ENCODE results near the gene CELSR2.

CELSR2 gene

DNA sequence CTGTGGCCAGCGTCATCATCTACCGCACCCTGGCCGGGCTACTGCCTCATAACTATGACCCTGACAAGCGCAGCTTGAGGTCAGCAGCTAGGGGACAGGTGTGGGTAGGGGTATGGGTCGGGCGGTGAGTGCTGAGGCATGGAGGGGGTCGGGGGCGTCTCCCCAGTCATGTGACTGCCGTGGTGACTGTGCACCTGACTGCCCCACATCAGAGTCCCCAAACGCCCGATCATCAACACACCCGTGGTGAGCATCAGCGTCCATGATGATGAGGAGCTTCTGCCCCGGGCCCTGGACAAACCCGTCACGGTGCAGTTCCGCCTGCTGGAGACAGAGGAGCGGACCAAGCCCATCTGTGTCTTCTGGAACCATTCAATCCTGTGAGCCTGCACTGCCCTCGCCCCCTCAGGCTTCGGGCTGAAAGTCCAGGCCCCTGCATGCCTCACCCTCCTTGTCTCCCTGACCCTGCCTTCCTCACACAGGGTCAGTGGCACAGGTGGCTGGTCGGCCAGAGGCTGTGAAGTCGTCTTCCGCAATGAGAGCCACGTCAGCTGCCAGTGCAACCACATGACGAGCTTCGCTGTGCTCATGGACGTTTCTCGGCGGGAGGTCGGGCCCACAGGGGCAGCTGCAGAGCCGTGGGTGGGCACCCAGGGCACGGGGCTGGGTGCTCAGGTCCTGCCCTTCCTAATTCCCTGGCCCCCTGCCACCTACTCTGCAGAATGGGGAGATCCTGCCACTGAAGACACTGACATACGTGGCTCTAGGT lies 20.1 kb downstream of the CELSR2 start:
- POLR2A ChIA-PET, result no interaction called here

GRCh38 chr1:109269981-109270622 lies 20.8 kb downstream of the CELSR2 start:
- Histone ChIP-seq H3K9me3 (ENCODE audit: control insufficient read depth, insufficient read depth, low read depth, low read length) (no peaks in the 10 kb centered on the region), H3K4me3 (ENCODE audit: low read depth, low read length) (no peak overlapping the region), H3K4me1 (ENCODE audit: control insufficient read depth, insufficient read depth, low read length) (peaks cover 5% of the 10 kb centered on the region), H3K27ac (ENCODE audit: extremely low read depth, low read depth, low read length) (no peak overlapping the region), H3K36me3 (ENCODE audit: control insufficient read depth in 2 of 2, insufficient read depth in 1 of 2, low read length in 2 of 2) (peaks cover 0 to 79% of the 10 kb centered on the region in 2 experiments; a peak in 1 of 3 replicates)
- ChIA-PET POLR2A (no interaction called here), CTCF (interaction anchor here (0.5 to 1.2 kb wide), 2 partner anchors 129 to 262 kb away, joined by 3 to 4 read pairs; no protein-coding TSS in a partner anchor)
- TF ChIP-seq ZNF10 (tag by site-specific recombination; IDR thresholded peaks at IDR 0.05), result no peak
- TF ChIP-seq ZNF600 (tag by site-specific recombination; IDR thresholded peaks at IDR 0.05), result peak; percentile 83
- TF ChIP-seq ZEB2 (tag by site-specific recombination; IDR thresholded peaks at IDR 0.05), result no peak
- no peak for TF ChIP-seq ATF2 (tag by site-specific recombination; IDR thresholded peaks at IDR 0.05; ENCODE audit: low read depth)
- TF ChIP-seq, protein P1, sequence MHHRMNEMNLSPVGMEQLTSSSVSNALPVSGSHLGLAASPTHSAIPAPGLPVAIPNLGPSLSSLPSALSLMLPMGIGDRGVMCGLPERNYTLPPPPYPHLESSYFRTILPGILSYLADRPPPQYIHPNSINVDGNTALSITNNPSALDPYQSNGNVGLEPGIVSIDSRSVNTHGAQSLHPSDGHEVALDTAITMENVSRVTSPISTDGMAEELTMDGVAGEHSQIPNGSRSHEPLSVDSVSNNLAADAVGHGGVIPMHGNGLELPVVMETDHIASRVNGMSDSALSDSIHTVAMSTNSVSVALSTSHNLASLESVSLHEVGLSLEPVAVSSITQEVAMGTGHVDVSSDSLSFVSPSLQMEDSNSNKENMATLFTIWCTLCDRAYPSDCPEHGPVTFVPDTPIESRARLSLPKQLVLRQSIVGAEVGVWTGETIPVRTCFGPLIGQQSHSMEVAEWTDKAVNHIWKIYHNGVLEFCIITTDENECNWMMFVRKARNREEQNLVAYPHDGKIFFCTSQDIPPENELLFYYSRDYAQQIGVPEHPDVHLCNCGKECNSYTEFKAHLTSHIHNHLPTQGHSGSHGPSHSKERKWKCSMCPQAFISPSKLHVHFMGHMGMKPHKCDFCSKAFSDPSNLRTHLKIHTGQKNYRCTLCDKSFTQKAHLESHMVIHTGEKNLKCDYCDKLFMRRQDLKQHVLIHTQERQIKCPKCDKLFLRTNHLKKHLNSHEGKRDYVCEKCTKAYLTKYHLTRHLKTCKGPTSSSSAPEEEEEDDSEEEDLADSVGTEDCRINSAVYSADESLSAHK (tag by site-specific recombination; IDR thresholded peaks at IDR 0.05), result no peak
- TF ChIP-seq ZNF768 (tag by site-specific recombination; IDR thresholded peaks at IDR 0.05), result no peak
- no peak for TF ChIP-seq ZNF157 (tag by site-specific recombination; IDR thresholded peaks at IDR 0.05)

More for the DNA sequence above, 20.1 kb downstream of the CELSR2 start:
- Histone ChIP-seq H3K36me3 (ENCODE audit: control insufficient read depth in 2 of 2, insufficient read depth in 1 of 2, low read length in 2 of 2) (peaks cover 0 to 86% of the 10 kb centered on the region in 2 experiments; a peak in 1 of 3 replicates), H3K9me3 (ENCODE audit: control insufficient read depth, insufficient read depth, low read depth, low read length) (no peaks in the 10 kb centered on the region), H3K4me3 (ENCODE audit: low read depth, low read length) (no peak overlapping the region), H3K4me1 (ENCODE audit: control insufficient read depth, insufficient read depth, low read length) (no peaks in the 10 kb centered on the region; the same call in 1 of the 2 replicates), H3K27ac (ENCODE audit: extremely low read depth, low read depth, low read length) (no peak overlapping the region)
- CTCF ChIA-PET, result interaction anchor here (0.5 to 1.2 kb wide), 4 partner anchors 64 to 263 kb away, joined by 3 to 6 read pairs (median 4); no protein-coding TSS in a partner anchor
- TF ChIP-seq INSM2 (tag by site-specific recombination; IDR thresholded peaks at IDR 0.05), result no peak
- no peak for TF ChIP-seq ZNF639 (tag by site-specific recombination; IDR thresholded peaks at IDR 0.05)
- TF ChIP-seq ZNF24 (tag by site-specific recombination; IDR thresholded peaks at IDR 0.05), result no peak
- no peak for TF ChIP-seq SETDB1 (IDR thresholded peaks at IDR 0.05; ENCODE audit: insufficient read length, low read length)
- TF ChIP-seq ZNF610 (tag by site-specific recombination; IDR thresholded peaks at IDR 0.05; ENCODE audit: borderline replicate concordance), result no peak
- TF ChIP-seq ZNF664 (tag by site-specific recombination; IDR thresholded peaks at IDR 0.05), result no peak
- TF ChIP-seq ZSCAN4 (tag by site-specific recombination; IDR thresholded peaks at IDR 0.05), result no peak
- TF ChIP-seq ZNF692 (tag by site-specific recombination; IDR thresholded peaks at IDR 0.05), result no peak
